ENCODE data around the gene SLC10A4. TPM values are rescaled to one million over a fixed set of nuclear protein-coding genes. Genes with fewer than 3 reads are reported as not detected.
A peak's percentile ranks its signal among the peaks of the same experiment; 100 is the strongest.

Gene SLC10A4
- total and polyA plus RNA-seq, 2 of the 8 experiments (the other 6 are each of a cell fraction or from before 2014, with no cell fraction given) = 4.5 to 5.6 TPM

GRCh38 chr4:48449151-48449550 is 34.0 kb upstream of the SLC10A4 start:
- Histone ChIP-seq H3K4me1 (replicated peaks in 1 of 4; ENCODE audit: control insufficient read depth in 3 of 4, insufficient read depth in 4 of 4, low read length in 3 of 4) (no peaks in the 10 kb centered on the region), H3K4me3 (ENCODE audit: extremely low read depth in 1 of 4, insufficient read depth in 2 of 4, low read depth in 3 of 4, low read length in 4 of 4) (no peak overlapping the region), H3K23ac (ENCODE audit: insufficient read length) (no peak overlapping the region), H3K79me2 (ENCODE audit: control insufficient read depth in 1 of 2, insufficient read depth in 2 of 2, low read length in 2 of 2) (no peaks in the 10 kb centered on the region), H3K79me1 (ENCODE audit: low read depth, low read length) (no peaks in the 10 kb centered on the region), H3K4me2 (ENCODE audit: insufficient read depth in 1 of 2, low read depth in 2 of 2, low read length in 2 of 2) (no peak overlapping the region), H2BK12ac (ENCODE audit: low read depth, low read length) (no peak overlapping the region), H3K27ac (ENCODE audit: low read depth, low read length) (no peak overlapping the region), H4K20me1 (replicated peaks in 1 of 2; ENCODE audit: control insufficient read depth in 1 of 2, insufficient read depth in 2 of 2, low read length in 2 of 2) (no peaks in the 10 kb centered on the region), H3K9ac (replicated peaks in 1 of 4; ENCODE audit: extremely low read depth in 1 of 4, low read depth in 3 of 4, low read length in 3 of 4) (no peak overlapping the region), H2BK120ac (replicated peaks; ENCODE audit: low read depth, low read length) (no peak overlapping the region), H2BK20ac (ENCODE audit: low read length) (no peak overlapping the region), H3K23me2 (ENCODE audit: low read depth, low read length) (no peaks in the 10 kb centered on the region), H3K9me3 (ENCODE audit: insufficient read depth in 2 of 2, low read depth in 1 of 2, low read length in 1 of 2) (no peaks in the 10 kb centered on the region), H4K5ac (ENCODE audit: insufficient read length, low read depth, low read length) (no peak overlapping the region), H3K27me3 (replicated peaks in 1 of 4; ENCODE audit: control insufficient read depth in 3 of 4, extremely low read depth in 1 of 4, insufficient read depth in 3 of 4, low read length in 3 of 4) (no peaks in the 10 kb centered on the region), H2AFZ (ENCODE audit: low read length) (peak overlapping the region; percentile 74), H3K14ac (ENCODE audit: insufficient read length) (no peak overlapping the region), H3K4ac (replicated peaks; ENCODE audit: insufficient read length, low read depth, low read length) (no peak overlapping the region), H3K36me3 (ENCODE audit: control insufficient read depth in 2 of 4, insufficient read depth in 4 of 4, low read length in 3 of 4) (no peaks in the 10 kb centered on the region), H3K56ac (replicated peaks; ENCODE audit: insufficient read length, low read depth, low read length) (no peak overlapping the region), H2BK15ac (ENCODE audit: low read length) (no peak overlapping the region), H2BK5ac (ENCODE audit: low read depth, low read length) (no peak overlapping the region), H2AK5ac (ENCODE audit: low read depth, low read length) (no peak overlapping the region; the same call in 1 of the 2 replicates), H3K18ac (ENCODE audit: extremely low read depth, low read length) (no peak overlapping the region), H4K8ac (ENCODE audit: extremely low read depth, insufficient read depth, low read length) (no peak overlapping the region), H4K91ac (replicated peaks; ENCODE audit: insufficient read length, low read length) (no peak overlapping the region)
- no peak for DNase-seq (ENCODE audit: low read depth in 1 of 2, low spot score in 2 of 2)
- no peak for FAIRE-seq
- WGBS, 2 experiments (ENCODE audit: extremely low coverage in 1 of 2, insufficient coverage in 1 of 2, insufficient read length in 1 of 2, insufficient replicate concordance in 2 of 2, low coverage in 1 of 2, low lambda C conversion rate in 2 of 2, missing lambda C conversion rate in 1 of 2) = 93% methylated on average over 10 of the region's 10 CpGs; no CpG with 5 or more reads in 1 of the 2 experiments
- ChIA-PET CTCF (ENCODE audit: partially characterized antibody) (interaction anchor here (1.3 kb wide), 1 partner anchor 11 kb away, joined by 3 read pairs; no protein-coding TSS in a partner anchor), POLR2A (ENCODE audit: partially characterized antibody) (no interaction called here)
- no peak for TF ChIP-seq KDM4A (IDR thresholded peaks at IDR 0.05; ENCODE audit: low read depth, low read length, severe bottlenecking)
- no peak for TF ChIP-seq E2F6 (IDR thresholded peaks at IDR 0.05)
- TF ChIP-seq EP300 (IDR thresholded peaks at IDR 0.05; ENCODE audit: borderline replicate concordance in 1 of 2, low read depth in 2 of 2, low read length in 2 of 2) = no peak
- TF ChIP-seq SIN3A (conservative IDR thresholded peaks at IDR 0.05 in 1 of 2, IDR thresholded peaks at IDR 0.05 in 1 of 2; ENCODE audit: low read depth in 1 of 2, low read length in 2 of 2) = no peak
- no peak for TF ChIP-seq TBP (IDR thresholded peaks at IDR 0.05; ENCODE audit: low read depth, low read length)
- no peak for TF ChIP-seq KDM5A (IDR thresholded peaks at IDR 0.05; ENCODE audit: low read length)
- no peak for TF ChIP-seq CBX8 (IDR thresholded peaks at IDR 0.05; ENCODE audit: borderline replicate concordance, low read depth, low read length)
- no peak for TF ChIP-seq FOSL1 (IDR thresholded peaks at IDR 0.05; ENCODE audit: insufficient read depth, low read depth, low read length)
- no peak for TF ChIP-seq BCL11A (IDR thresholded peaks at IDR 0.05; ENCODE audit: low read depth in 2 of 2, low read length in 2 of 2)
- TF ChIP-seq MAFK (IDR thresholded peaks at IDR 0.05; ENCODE audit: low read depth, low read length) = no peak
